HepG2 (cell line): ENCODE results near the gene LIF. TPM values are rescaled to one million over a fixed set of nuclear protein-coding genes. Genes with fewer than 3 reads are reported as not detected.
A peak's percentile ranks its signal among the peaks of the same experiment; 100 is the strongest.

Experiments used
- ATAC-seq: fragments of 200-7000 bp; cut with Tn5 transposase; 3 replicates; pipeline ENCODE4 v1.9.1; 2020; ENCODE audit warnings: mild to moderate bottlenecking, moderate library complexity
- BruUV-seq: library from RNA; stranded (reverse); fragments of 400-500 nt; replicated peaks from 2 replicates; lab custom pipeline; 2021; lab: Mats Ljungman, UMichigan
- CTCF ChIA-PET: fragments of 300-600 bp; formaldehyde crosslinking; extraction: SDS; loops from one replicate; lab custom pipeline; 2021; ENCODE audit warnings: low total read pairs, inconsistent platforms, low intra/inter-chr PET ratio; lab: Yijun Ruan, JAX
- POLR2A ChIA-PET: fragments of 350-600 bp; sonication (Branson Sonifier 250); formaldehyde crosslinking; loops from one replicate; lab custom pipeline; 2020; ENCODE audit warnings: antibody characterized with exemption, inconsistent platforms; lab: Yijun Ruan, JAX
- DNase-seq: peaks from one replicate; pipeline ENCODE4 v3.0.0-alpha.2; 2015; ENCODE audit warnings: low spot score
- FAIRE-seq: peaks from 3 replicates; lab custom pipeline; 2011; peaks lifted over from hg19 to GRCh38; lab: Jason Lieb, UNC
- H2AFZ ChIP-seq: one replicate; pipeline ENCODE4 v1.6.1; 2011; ENCODE audit warnings: low read length, inconsistent platforms
- H3K27ac ChIP-seq: fragments of 300-600 bp; 3 replicates; pipeline ENCODE4 v1.8.0; 2011; ENCODE audit warnings: mixed run types, mild to moderate bottlenecking, mixed read lengths, low read length, inconsistent platforms; ENCODE audit not compliant: insufficient read depth; ENCODE audit errors: extremely low read length
- H3K27me3 ChIP-seq, 2 experiments: fragments of 200-600 bp in 1 of 2; 2 replicates in 1 of 2; 3 replicates in 1 of 2; pipeline versions ENCODE4 v1.6.0 to v1.8.0; 2011; ENCODE audit warnings: low read length in 2 of 2, mild to moderate bottlenecking in 2 of 2, moderate library complexity in 2 of 2, inconsistent platforms in 1 of 2; ENCODE audit not compliant: insufficient read depth in 2 of 2, control insufficient read depth in 1 of 2
- H3K36me3 ChIP-seq, 2 experiments: fragments of 200-600 bp in 1 of 2; replicated peaks in 1 of 2; 2 replicates in 1 of 2; 3 replicates in 1 of 2; pipeline versions ENCODE4 v1.5.1 to v1.8.0; 2011; ENCODE audit warnings: low read length in 2 of 2, inconsistent platforms in 1 of 2; ENCODE audit not compliant: insufficient read depth in 2 of 2, control insufficient read depth in 1 of 2
- H3K4me1 ChIP-seq: 2 replicates; pipeline ENCODE4 v1.5.1; 2012; ENCODE audit warnings: low read length, inconsistent platforms; ENCODE audit not compliant: insufficient read depth
- H3K4me2 ChIP-seq: 2 replicates; pipeline ENCODE4 v1.6.0; 2011; ENCODE audit warnings: low read depth, low read length, inconsistent platforms
- H3K4me3 ChIP-seq, 3 experiments: fragments of 200-600 bp in 1 of 3; sonication (generic), shearing (Covaris generic) in 1 of 3; replicated peaks in 1 of 3; 2 replicates each; pipeline ENCODE4 v1.5.1; 2011 to 2016; ENCODE audit warnings: low read length in 3 of 3, inconsistent platforms in 2 of 3, low read depth in 2 of 3, mild to moderate bottlenecking in 2 of 3, control low read depth in 1 of 3, mixed read lengths in 1 of 3; ENCODE audit not compliant: insufficient read depth in 1 of 3
- H3K79me2 ChIP-seq: one replicate; pipeline ENCODE4 v1.6.1; 2011; ENCODE audit warnings: low read length, inconsistent platforms; ENCODE audit not compliant: insufficient read depth
- H3K9ac ChIP-seq: 2 replicates; pipeline ENCODE4 v1.6.0; 2011; ENCODE audit warnings: mild to moderate bottlenecking, low read depth, low read length, inconsistent platforms; ENCODE audit not compliant: insufficient read depth
- H3K9me3 ChIP-seq: 2 replicates; pipeline ENCODE4 v1.5.1; 2012; ENCODE audit warnings: mild to moderate bottlenecking, low read length
- H4K20me1 ChIP-seq: 2 replicates; pipeline ENCODE4 v1.6.0; 2011; ENCODE audit warnings: inconsistent platforms, mild to moderate bottlenecking, low read length, moderate library complexity; ENCODE audit not compliant: insufficient read depth
- EED ChIP-seq: sonication (generic); formaldehyde crosslinking; IDR thresholded peaks from 2 replicates; pipeline ENCODE4 v1.5.0; 2020; ENCODE audit warnings: mild to moderate bottlenecking, missing genetic modification reagents
- KDM4B ChIP-seq: sonication (generic); formaldehyde crosslinking; IDR thresholded peaks from 2 replicates; pipeline ENCODE4 v1.4.0; 2020; ENCODE audit warnings: missing genetic modification reagents
- YY1 ChIP-seq: IDR thresholded peaks from 2 replicates; pipeline ENCODE4 v1.6.1; 2011; ENCODE audit warnings: low read length, low read depth, moderate library complexity, mild to moderate bottlenecking; ENCODE audit not compliant: insufficient read depth, insufficient replicate concordance
- ZNF768 ChIP-seq: sonication (generic); formaldehyde crosslinking; IDR thresholded peaks from 2 replicates; pipeline ENCODE4 v1.4.0; 2020; ENCODE audit warnings: missing genetic modification reagents
- WGBS: methylation state at CpG from one replicate; pipeline ENCODE4 v1.1.6; 2017; ENCODE audit warnings: low lambda C conversion rate; 5-methylcytosine and 5-hydroxymethylcytosine counted together
- in situ Hi-C: cut with HindIII; loops from 2 replicates; pipeline ENCODE4 v1.10.0; 2017; ENCODE audit warnings: low pct_unique_long_range_greater_than_20kb; ENCODE audit not compliant: extremely low pct_ligation_motif_present
- intact Hi-C: fragments of 100-400 bp; cut with micrococcal nuclease; formaldehyde crosslinking; loops from one replicate; pipeline ENCODE4 v1.10.0; 2022; ENCODE audit not compliant: unreplicated experiment
- polyA plus RNA-seq, 8 experiments: library from polyadenylated mRNA; depleted of rRNA in 3 of 8; stranded (reverse) in 7 of 8; unstranded in 1 of 8; fragments of >200 nt; fragmentation: Illumina TruSeq in 4 of 8; extraction: Trizol in 4 of 8; gene quantifications; 2 replicates each; pipeline versions ENCODE4 v1.2.1 to v1.2.3, GENCODE V29; 2011 to 2016; ENCODE audit warnings: low read depth in 4 of 8, missing spikeins in 1 of 8, mixed read lengths in 1 of 8; ENCODE audit not compliant: insufficient read depth in 1 of 8
- total RNA-seq, 5 experiments: library from RNA; depleted of rRNA; stranded (reverse); fragments of >200 nt; fragmentation: Illumina TruSeq; extraction: Trizol; gene quantifications; 2 replicates each; pipeline ENCODE4 v1.2.3, GENCODE V29; 2016; ENCODE audit warnings: low read depth in 1 of 5
- TF ChIP-seq, protein P1 (sequence below), 2 experiments: IDR thresholded peaks; 2 replicates each; pipeline ENCODE4 v1.6.1; 2011 to 2012; ENCODE audit warnings: low read length in 2 of 2, borderline replicate concordance in 1 of 2, low read depth in 1 of 2, mild to moderate bottlenecking in 1 of 2, moderate library complexity in 1 of 2
- TF ChIP-seq, protein P2 (sequence below): sonication (generic); formaldehyde crosslinking; IDR thresholded peaks from 2 replicates; pipeline ENCODE4 v1.4.0; 2020; ENCODE audit warnings: missing genetic modification reagents; ENCODE audit errors: not compliant biosample characterization

The LIF gene
- total and polyA plus RNA-seq, 2 of the 13 experiments (the other 11 are each of a cell fraction or from before 2014, with no cell fraction given), result 3.6 to 8.5 TPM

DNA sequence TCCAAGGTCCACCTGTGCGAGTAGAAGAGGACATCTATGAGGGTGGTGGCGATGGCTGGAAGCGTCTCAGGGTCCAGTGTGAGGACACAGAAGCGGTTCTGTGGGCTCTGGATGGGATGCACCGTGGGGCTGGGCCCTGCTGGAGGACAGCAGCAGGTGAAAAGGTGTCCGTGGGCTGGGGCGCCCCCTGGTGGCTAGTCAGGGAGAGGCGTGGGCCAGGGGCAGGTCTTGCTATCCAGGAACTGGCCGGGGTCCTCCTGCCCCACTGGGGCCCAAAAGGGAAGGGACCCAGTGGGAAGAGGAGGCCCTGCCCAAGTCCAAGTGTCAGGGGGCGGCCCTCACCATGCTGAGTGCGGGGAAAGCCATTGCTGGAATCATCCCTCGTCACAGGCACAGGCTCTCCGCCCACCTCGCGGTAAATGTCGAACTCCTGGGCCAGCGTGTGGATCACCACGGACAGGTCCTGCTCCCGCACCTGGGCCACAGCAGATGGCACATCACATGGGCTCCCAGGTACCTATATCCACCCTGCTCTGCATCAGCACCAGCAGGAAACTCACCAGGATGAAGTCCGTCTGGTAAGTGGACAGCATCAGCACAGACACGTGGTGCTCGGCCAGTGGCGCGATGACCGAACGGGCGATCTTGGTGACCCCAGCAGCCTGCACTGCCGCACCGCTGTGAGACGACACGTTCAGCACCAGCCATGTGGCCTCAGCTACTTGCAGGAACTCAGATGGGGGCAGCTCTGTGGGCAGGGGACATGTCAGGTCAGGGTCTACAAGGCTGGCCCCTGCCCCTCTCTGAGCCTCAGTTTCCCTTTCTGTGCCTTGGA is 40.5 kb upstream of the LIF start (continued):
- TF ChIP-seq KDM4B, result no peak
- TF ChIP-seq, protein P1, sequence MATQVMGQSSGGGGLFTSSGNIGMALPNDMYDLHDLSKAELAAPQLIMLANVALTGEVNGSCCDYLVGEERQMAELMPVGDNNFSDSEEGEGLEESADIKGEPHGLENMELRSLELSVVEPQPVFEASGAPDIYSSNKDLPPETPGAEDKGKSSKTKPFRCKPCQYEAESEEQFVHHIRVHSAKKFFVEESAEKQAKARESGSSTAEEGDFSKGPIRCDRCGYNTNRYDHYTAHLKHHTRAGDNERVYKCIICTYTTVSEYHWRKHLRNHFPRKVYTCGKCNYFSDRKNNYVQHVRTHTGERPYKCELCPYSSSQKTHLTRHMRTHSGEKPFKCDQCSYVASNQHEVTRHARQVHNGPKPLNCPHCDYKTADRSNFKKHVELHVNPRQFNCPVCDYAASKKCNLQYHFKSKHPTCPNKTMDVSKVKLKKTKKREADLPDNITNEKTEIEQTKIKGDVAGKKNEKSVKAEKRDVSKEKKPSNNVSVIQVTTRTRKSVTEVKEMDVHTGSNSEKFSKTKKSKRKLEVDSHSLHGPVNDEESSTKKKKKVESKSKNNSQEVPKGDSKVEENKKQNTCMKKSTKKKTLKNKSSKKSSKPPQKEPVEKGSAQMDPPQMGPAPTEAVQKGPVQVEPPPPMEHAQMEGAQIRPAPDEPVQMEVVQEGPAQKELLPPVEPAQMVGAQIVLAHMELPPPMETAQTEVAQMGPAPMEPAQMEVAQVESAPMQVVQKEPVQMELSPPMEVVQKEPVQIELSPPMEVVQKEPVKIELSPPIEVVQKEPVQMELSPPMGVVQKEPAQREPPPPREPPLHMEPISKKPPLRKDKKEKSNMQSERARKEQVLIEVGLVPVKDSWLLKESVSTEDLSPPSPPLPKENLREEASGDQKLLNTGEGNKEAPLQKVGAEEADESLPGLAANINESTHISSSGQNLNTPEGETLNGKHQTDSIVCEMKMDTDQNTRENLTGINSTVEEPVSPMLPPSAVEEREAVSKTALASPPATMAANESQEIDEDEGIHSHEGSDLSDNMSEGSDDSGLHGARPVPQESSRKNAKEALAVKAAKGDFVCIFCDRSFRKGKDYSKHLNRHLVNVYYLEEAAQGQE (IDR thresholded peaks at IDR 0.05; ENCODE audit: borderline replicate concordance in 1 of 2, low read depth in 1 of 2, low read length in 2 of 2), result no peak
- TF ChIP-seq, protein P2, sequence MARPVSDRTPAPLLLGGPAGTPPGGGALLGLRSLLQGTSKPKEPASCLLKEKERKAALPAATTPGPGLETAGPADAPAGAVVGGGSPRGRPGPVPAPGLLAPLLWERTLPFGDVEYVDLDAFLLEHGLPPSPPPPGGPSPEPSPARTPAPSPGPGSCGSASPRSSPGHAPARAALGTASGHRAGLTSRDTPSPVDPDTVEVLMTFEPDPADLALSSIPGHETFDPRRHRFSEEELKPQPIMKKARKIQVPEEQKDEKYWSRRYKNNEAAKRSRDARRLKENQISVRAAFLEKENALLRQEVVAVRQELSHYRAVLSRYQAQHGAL (CRISPR knock-in tag), result no peak
- 0 out of 2 replicates have a peak, but pooled peaks have one; percentile 12 for TF ChIP-seq ZNF768 (CRISPR knock-in tag)

DNA sequence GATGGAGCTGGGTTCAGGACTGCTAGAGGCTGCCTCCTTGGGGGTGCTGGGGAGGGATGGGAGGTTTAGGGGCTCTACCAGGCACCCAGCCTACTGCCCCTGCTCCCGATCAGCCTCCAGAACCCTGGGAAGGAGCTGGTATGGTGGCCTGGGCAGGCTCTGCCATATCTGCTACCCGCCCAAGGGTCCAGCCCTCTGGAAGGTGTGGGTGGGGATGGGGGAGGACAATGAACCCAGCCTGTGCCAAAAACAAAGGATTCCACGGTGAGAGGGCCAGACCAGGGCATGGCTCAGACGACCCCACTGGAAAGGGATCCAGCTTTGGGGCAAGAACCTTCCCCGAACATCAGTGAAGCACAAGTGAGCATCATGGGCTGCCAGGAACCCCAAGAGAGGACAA is 39.8 kb upstream of the LIF start:
- in situ Hi-C loops, result loop anchor here (5.0 kb wide), 1 partner anchor 101 kb away; the partner anchor contains the start of gene RNF215
- H3K27ac ChIP-seq, result no peak overlapping the region
- TF ChIP-seq YY1, result no peak
- TF ChIP-seq EED (CRISPR knock-in tag), result 0 out of 2 replicates have a peak, but pooled peaks have one; percentile 51

More for the DNA sequence above, 39.8 kb upstream of the LIF start:
- POLR2A ChIA-PET, result no interaction called here
- Histone ChIP-seq H3K4me1 (peaks cover 27% of the 10 kb centered on the region), H3K79me2 (no peaks in the 10 kb centered on the region), H3K4me2 (no peak overlapping the region), H3K4me3 (no peak overlapping the region), H3K27me3 (no peaks in the 10 kb centered on the region; a peak in 1 of 5 replicates), H3K9ac (no peak overlapping the region), H3K9me3 (no peaks in the 10 kb centered on the region), H4K20me1 (no peaks in the 10 kb centered on the region), H2AFZ (no peak overlapping the region), H3K36me3 (no peaks in the 10 kb centered on the region)
- FAIRE-seq, result no peak
- 67% methylated on average over 4 of the region's 5 CpGs for WGBS
- intact Hi-C loops, result loop anchor here (1.0 kb wide), 1 partner anchor 23 kb away; no protein-coding TSS in a partner anchor
- BruUV-seq, result no TSS peak
- CTCF ChIA-PET, result interaction anchor here (0.9 to 4.0 kb wide), 5 partner anchors 23 to 177 kb away, joined by 3 to 23 read pairs (median 13); partner anchors contain the start of gene TBC1D10A
- no peak for DNase-seq
- ATAC-seq, result no peak
